ENCODE data around the gene TRIM74.
"Not testable (repeated sequence)": the region's sequence is repeated elsewhere in the genome, so short reads cannot be mapped to it uniquely, and the experiment has no call there.

The TRIM74 gene

GRCh38 chr7:72968980-72969516 lies at the start of gene TRIM74:
Gene TRIM74 (minus strand): TSS chr7:72969466. CDS start chr7:72966157, 3,309 bp downstream.
- DNase-seq: not testable (repeated sequence)

GRCh38 chr7:73006491-73006890 lies 37.2 kb upstream of the TRIM74 start:
- DNase-seq: not testable (repeated sequence)

- not testable (repeated sequence) for DNase-seq
Measured at GRCh38 chr7:73005693-73006447, 36.6 kb upstream of the TRIM74 start.

- not testable (repeated sequence) for DNase-seq
Measured at GRCh38 chr7:73005356-73005692, 36.1 kb upstream of the TRIM74 start.

- not testable (repeated sequence) for DNase-seq
Measured at GRCh38 chr7:72997887-72998468, 28.7 kb upstream of the TRIM74 start.

- DNase-seq: not testable (repeated sequence)
Measured at GRCh38 chr7:72997447-72997846, 28.2 kb upstream of the TRIM74 start.

- not testable (repeated sequence) for DNase-seq
Measured at GRCh38 chr7:72995484-72995883, 26.2 kb upstream of the TRIM74 start.

- DNase-seq: not testable (repeated sequence)
Measured at GRCh38 chr7:72990146-72990913, 21.1 kb upstream of the TRIM74 start.

GRCh38 chr7:72982084-72982483 lies 12.8 kb upstream of the TRIM74 start:
- not testable (repeated sequence) for DNase-seq

- DNase-seq: not testable (repeated sequence)
Measured at GRCh38 chr7:72980382-72980781, 11.1 kb upstream of the TRIM74 start.

GRCh38 chr7:72976434-72976833 lies 7.2 kb upstream of the TRIM74 start:
- not testable (repeated sequence) for DNase-seq

- not testable (repeated sequence) for DNase-seq
Measured at GRCh38 chr7:72975656-72976286, 6.5 kb upstream of the TRIM74 start.

- not testable (repeated sequence) for DNase-seq
Measured at GRCh38 chr7:72974781-72975180, 5.5 kb upstream of the TRIM74 start.

- not testable (repeated sequence) for DNase-seq
Measured at GRCh38 chr7:72971505-72971904, 2.2 kb upstream of the TRIM74 start.

- not testable (repeated sequence) for DNase-seq
Measured at GRCh38 chr7:72969688-72970087, 422 bp upstream of the TRIM74 start.

GRCh38 chr7:72966892-72967291 lies 2.4 kb downstream of the TRIM74 start:
- DNase-seq: not testable (repeated sequence)

GRCh38 chr7:72965186-72965975 lies 3.9 kb downstream of the TRIM74 start:
- DNase-seq: not testable (repeated sequence)

GRCh38 chr7:72963056-72963455 lies 6.2 kb downstream of the TRIM74 start:
- not testable (repeated sequence) for DNase-seq

- DNase-seq: not testable (repeated sequence)
Measured at GRCh38 chr7:72961346-72961650, 8.0 kb downstream of the TRIM74 start.

- DNase-seq: not testable (repeated sequence)
Measured at GRCh38 chr7:72960626-72961345, 8.5 kb downstream of the TRIM74 start.
